Neural progenitor cell (in vitro differentiated cells): ENCODE measurements around the gene APOD. TPM values are rescaled to one million over a fixed set of nuclear protein-coding genes. Genes with fewer than 3 reads are reported as not detected.

Experiments used
- DNase-seq: peaks from one replicate; pipeline ENCODE4 v3.0.0-alpha.2; 2016; ENCODE audit warnings: low spot score
- H2AFZ ChIP-seq: fragments of 200-600 bp; sonication (generic); replicated peaks from 2 replicates; pipeline ENCODE4 v1.6.1; 2016; ENCODE audit warnings: antibody characterized with exemption
- H3F3A ChIP-seq: fragments of 200-600 bp; sonication (generic); 2 replicates; pipeline ENCODE4 v1.6.1; 2016; ENCODE audit warnings: antibody characterized with exemption, low read depth
- H3K27ac ChIP-seq: fragments of 200-600 bp; sonication (generic); 2 replicates; pipeline ENCODE4 v1.5.1; 2016; ENCODE audit warnings: mild to moderate bottlenecking
- H3K27me3 ChIP-seq: fragments of 200-600 bp; sonication (generic); 2 replicates; pipeline ENCODE4 v1.6.1; 2016; ENCODE audit warnings: mild to moderate bottlenecking, moderate library complexity
- H3K36me3 ChIP-seq: fragments of 200-600 bp; sonication (generic); 2 replicates; pipeline ENCODE4 v1.5.1; 2016
- H3K4me1 ChIP-seq: fragments of 200-600 bp; sonication (generic); 2 replicates; pipeline ENCODE4 v1.6.1; 2016; ENCODE audit warnings: mixed run types
- H3K4me2 ChIP-seq: fragments of 200-600 bp; sonication (generic); 2 replicates; pipeline ENCODE4 v1.6.1; 2016
- H3K4me3 ChIP-seq: fragments of 200-600 bp; sonication (generic); 2 replicates; pipeline ENCODE4 v1.5.1; 2016
- H3K79me2 ChIP-seq: fragments of 200-600 bp; sonication (generic); 2 replicates; pipeline ENCODE4 v1.6.1; 2016; ENCODE audit warnings: low read depth
- H3K9ac ChIP-seq: fragments of 200-600 bp; sonication (generic); 2 replicates; pipeline ENCODE4 v1.6.1; 2016
- H3K9me3 ChIP-seq: fragments of 200-600 bp; sonication (generic); 2 replicates; pipeline ENCODE4 v1.5.1; 2016; ENCODE audit warnings: low read depth
- H4K20me1 ChIP-seq: fragments of 200-600 bp; sonication (generic); 2 replicates; pipeline ENCODE4 v1.6.1; 2016; ENCODE audit warnings: low read depth
- H3K27ac Mint-ChIP-seq: 3 replicates; pipeline ENCODE4 v1.8.0; 2021; ENCODE audit warnings: mixed read lengths
- H3K27me3 Mint-ChIP-seq: 2 replicates; pipeline ENCODE4 v1.8.0; 2022; ENCODE audit warnings: low read depth, mild to moderate bottlenecking, inconsistent platforms, moderate library complexity, mixed read lengths; ENCODE audit not compliant: insufficient read depth
- H3K36me3 Mint-ChIP-seq: 3 replicates; pipeline ENCODE4 v1.8.0; 2021; ENCODE audit warnings: mixed read lengths
- H3K4me1 Mint-ChIP-seq: 3 replicates; pipeline ENCODE4 v1.8.0; 2021; ENCODE audit warnings: mixed read lengths
- H3K4me3 Mint-ChIP-seq: 3 replicates; pipeline ENCODE4 v1.8.0; 2021; ENCODE audit warnings: mild to moderate bottlenecking, moderate library complexity, mixed read lengths
- H3K9me3 Mint-ChIP-seq: 3 replicates; pipeline ENCODE4 v1.8.0; 2020; ENCODE audit warnings: mixed read lengths
- EZH2 ChIP-seq: fragments of 200-600 bp; sonication (generic); IDR thresholded peaks from 2 replicates; pipeline ENCODE4 v1.6.1; 2017; ENCODE audit warnings: antibody characterized with exemption, mild to moderate bottlenecking, moderate library complexity
- EZH2phosphoT487 ChIP-seq: fragments of 200-600 bp; sonication (generic); IDR thresholded peaks from 2 replicates; pipeline ENCODE4 v1.6.1; 2017; ENCODE audit warnings: antibody characterized with exemption
- total RNA-seq: library from RNA; depleted of rRNA; stranded (reverse); fragments of >200 nt; gene quantifications from 2 replicates; pipeline ENCODE4 v1.2.3, GENCODE V29; 2015; ENCODE audit warnings: low replicate concordance
- TF ChIP-seq, protein P1 (sequence below): fragments of 200-600 bp; sonication (generic); IDR thresholded peaks from 2 replicates; pipeline ENCODE4 v1.5.1; 2017; ENCODE audit warnings: antibody characterized with exemption, mild to moderate bottlenecking

The APOD gene
- total RNA-seq, 1 donor from 2014 or later, result not detected

DNA sequence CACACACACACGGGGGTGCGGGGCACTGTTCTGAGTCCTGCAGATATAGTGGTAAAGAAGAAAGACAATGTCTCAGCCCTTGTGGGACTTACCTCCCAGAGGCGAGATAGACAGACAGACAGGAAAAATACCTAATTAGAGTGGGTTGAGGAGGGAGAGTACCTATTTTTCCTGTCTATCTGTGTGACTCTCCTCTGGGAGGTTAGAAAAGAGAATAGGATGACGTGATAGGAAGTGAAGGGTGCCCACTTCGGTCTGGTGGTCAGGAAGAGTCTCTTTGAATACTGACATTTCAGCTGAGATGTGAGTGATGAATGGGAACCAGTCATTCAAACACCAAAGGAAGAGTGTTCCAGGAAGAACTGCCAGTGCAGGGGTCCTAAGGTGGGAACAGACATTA, 4.1 kb upstream of the APOD start:
- Mint-ChIP-seq H3K27me3 (peaks cover 2% of the 10 kb centered on the region), H3K4me1 (peaks cover 2% of the 10 kb centered on the region), H3K4me3 (no peak overlapping the region), H3K36me3 (no peaks in the 10 kb centered on the region), H3K27ac (no peak overlapping the region), H3K9me3 (peaks cover 3% of the 10 kb centered on the region)
- H3K4me1 ChIP-seq, result no peaks in the 10 kb centered on the region
- no peak overlapping the region for H3K4me2 ChIP-seq
- no peak overlapping the region for H3K4me3 ChIP-seq
- no peaks in the 10 kb centered on the region for H3K36me3 ChIP-seq
- TF ChIP-seq, protein P1, sequence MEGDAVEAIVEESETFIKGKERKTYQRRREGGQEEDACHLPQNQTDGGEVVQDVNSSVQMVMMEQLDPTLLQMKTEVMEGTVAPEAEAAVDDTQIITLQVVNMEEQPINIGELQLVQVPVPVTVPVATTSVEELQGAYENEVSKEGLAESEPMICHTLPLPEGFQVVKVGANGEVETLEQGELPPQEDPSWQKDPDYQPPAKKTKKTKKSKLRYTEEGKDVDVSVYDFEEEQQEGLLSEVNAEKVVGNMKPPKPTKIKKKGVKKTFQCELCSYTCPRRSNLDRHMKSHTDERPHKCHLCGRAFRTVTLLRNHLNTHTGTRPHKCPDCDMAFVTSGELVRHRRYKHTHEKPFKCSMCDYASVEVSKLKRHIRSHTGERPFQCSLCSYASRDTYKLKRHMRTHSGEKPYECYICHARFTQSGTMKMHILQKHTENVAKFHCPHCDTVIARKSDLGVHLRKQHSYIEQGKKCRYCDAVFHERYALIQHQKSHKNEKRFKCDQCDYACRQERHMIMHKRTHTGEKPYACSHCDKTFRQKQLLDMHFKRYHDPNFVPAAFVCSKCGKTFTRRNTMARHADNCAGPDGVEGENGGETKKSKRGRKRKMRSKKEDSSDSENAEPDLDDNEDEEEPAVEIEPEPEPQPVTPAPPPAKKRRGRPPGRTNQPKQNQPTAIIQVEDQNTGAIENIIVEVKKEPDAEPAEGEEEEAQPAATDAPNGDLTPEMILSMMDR, result no peak
- no peak for TF ChIP-seq EZH2
- TF ChIP-seq EZH2phosphoT487, result no peak
- no peaks in the 10 kb centered on the region for H3K27me3 ChIP-seq
- H2AFZ ChIP-seq, result no peak overlapping the region
- H3K9me3 ChIP-seq, result no peaks in the 10 kb centered on the region
- no peaks in the 10 kb centered on the region for H3K79me2 ChIP-seq
- no peak for DNase-seq
- H4K20me1 ChIP-seq, result no peaks in the 10 kb centered on the region
- H3F3A ChIP-seq, result no peaks in the 10 kb centered on the region
- H3K9ac ChIP-seq, result no peak overlapping the region
- no peak overlapping the region for H3K27ac ChIP-seq

DNA sequence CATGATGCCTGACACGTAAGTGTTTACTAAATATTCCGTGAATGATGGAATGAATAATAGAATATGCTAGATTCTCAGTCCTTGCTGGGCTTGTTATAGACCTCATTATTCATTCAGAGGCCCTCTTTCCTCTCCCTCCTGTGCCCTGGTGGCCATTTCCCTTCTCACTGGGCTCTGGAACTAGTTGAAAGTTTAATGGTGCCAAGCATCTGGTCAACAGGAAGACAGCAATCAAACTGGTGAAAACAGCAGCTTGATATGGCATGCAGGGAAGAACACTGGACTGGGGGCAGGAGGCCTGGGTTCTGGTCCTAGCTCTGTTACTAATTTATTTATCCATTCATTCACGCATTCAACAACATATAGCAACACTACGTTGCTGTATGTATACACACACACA, 3.7 kb upstream of the APOD start:
- H3K36me3 Mint-ChIP-seq, result no peaks in the 10 kb centered on the region
- Histone ChIP-seq H3K27ac (no peak overlapping the region), H3K4me1 (no peaks in the 10 kb centered on the region), H3K27me3 (no peaks in the 10 kb centered on the region), H2AFZ (no peak overlapping the region), H3K36me3 (no peaks in the 10 kb centered on the region), H3K9me3 (no peaks in the 10 kb centered on the region), H3K9ac (no peak overlapping the region), H3K79me2 (no peaks in the 10 kb centered on the region), H3K4me2 (no peak overlapping the region), H3F3A (no peaks in the 10 kb centered on the region), H4K20me1 (no peaks in the 10 kb centered on the region), H3K4me3 (no peak overlapping the region)
- no peak overlapping the region for H3K4me3 Mint-ChIP-seq
- TF ChIP-seq EZH2phosphoT487 (no peak), EZH2 (no peak)
- TF ChIP-seq, protein P1, result no peak
- peaks cover 2% of the 10 kb centered on the region for H3K4me1 Mint-ChIP-seq
- no peak for DNase-seq
- no peak overlapping the region for H3K27ac Mint-ChIP-seq
- peaks cover 2% of the 10 kb centered on the region for H3K27me3 Mint-ChIP-seq
- H3K9me3 Mint-ChIP-seq, result peaks cover 3% of the 10 kb centered on the region

DNA sequence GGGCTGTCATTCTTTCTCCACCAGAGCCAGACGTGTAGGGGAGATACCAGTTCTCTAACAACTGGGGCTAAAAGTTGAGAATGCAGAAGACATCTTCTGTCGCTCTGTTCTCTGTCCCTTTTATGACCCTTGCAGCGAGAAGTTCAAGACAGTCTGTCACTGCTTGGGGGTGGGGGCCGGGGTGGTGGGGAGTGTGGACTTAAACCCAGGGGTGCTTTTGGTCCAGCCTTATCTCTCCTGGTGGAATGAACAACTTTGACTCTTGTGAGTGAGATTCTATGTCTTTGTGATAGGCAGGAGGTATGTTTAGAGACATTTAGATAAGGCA, 767 bp upstream of the APOD start:
- Mint-ChIP-seq H3K27me3 (peaks cover 8% of the 10 kb centered on the region), H3K36me3 (no peaks in the 10 kb centered on the region), H3K4me3 (no peak overlapping the region), H3K27ac (peak overlapping the region; percentile 10), H3K9me3 (no peaks in the 10 kb centered on the region), H3K4me1 (peaks cover 8% of the 10 kb centered on the region)
- Histone ChIP-seq H3K27me3 (no peaks in the 10 kb centered on the region), H3K4me2 (no peak overlapping the region), H3K9ac (no peak overlapping the region), H3K27ac (no peak overlapping the region), H3K9me3 (no peaks in the 10 kb centered on the region), H3K4me3 (no peak overlapping the region), H3K4me1 (no peaks in the 10 kb centered on the region), H3K79me2 (no peaks in the 10 kb centered on the region), H2AFZ (no peak overlapping the region), H4K20me1 (no peaks in the 10 kb centered on the region), H3K36me3 (no peaks in the 10 kb centered on the region), H3F3A (no peaks in the 10 kb centered on the region)
- TF ChIP-seq, protein P1, result no peak
- no peak for TF ChIP-seq EZH2
- no peak for TF ChIP-seq EZH2phosphoT487
- DNase-seq, result no peak

DNA sequence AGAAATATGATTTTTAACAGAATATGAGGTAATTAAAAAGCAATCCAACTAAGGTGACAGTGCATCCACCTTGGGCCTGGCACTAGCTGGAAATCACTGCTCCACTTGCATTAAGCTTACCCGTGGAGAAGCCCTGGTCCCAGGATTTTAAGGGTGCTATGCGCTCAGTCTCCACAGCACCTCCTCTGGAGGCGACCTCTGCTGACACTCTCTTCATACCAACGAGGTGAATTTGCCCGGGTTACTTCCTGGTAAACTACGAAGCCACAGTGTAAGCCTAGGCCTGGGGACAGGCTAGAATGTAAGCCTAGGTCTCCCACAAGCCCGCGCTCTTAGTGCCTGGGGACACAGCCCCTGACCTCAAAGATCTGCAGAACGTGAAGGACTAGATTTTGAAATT, 793 bp downstream of the APOD start:
- no peak overlapping the region for H3K4me3 Mint-ChIP-seq
- H3K27ac Mint-ChIP-seq, result no peak overlapping the region
- H3K9me3 Mint-ChIP-seq, result no peaks in the 10 kb centered on the region
- H3K36me3 ChIP-seq, result no peaks in the 10 kb centered on the region
- no peaks in the 10 kb centered on the region for H3K4me1 ChIP-seq
- TF ChIP-seq, protein P1, result no peak
- TF ChIP-seq EZH2 (no peak), EZH2phosphoT487 (no peak)
- H3K27ac ChIP-seq, result no peak overlapping the region
- H4K20me1 ChIP-seq, result no peaks in the 10 kb centered on the region
- DNase-seq, result no peak
- no peaks in the 10 kb centered on the region for H3K36me3 Mint-ChIP-seq
- H3K4me3 ChIP-seq, result no peak overlapping the region
- no peak overlapping the region for H3K9ac ChIP-seq
- H3K79me2 ChIP-seq, result no peaks in the 10 kb centered on the region
- H3K27me3 ChIP-seq, result no peaks in the 10 kb centered on the region
- no peak overlapping the region for H3K4me2 ChIP-seq
- peaks cover 8% of the 10 kb centered on the region for H3K4me1 Mint-ChIP-seq
- peaks cover 8% of the 10 kb centered on the region for H3K27me3 Mint-ChIP-seq
- no peak overlapping the region for H2AFZ ChIP-seq
- H3F3A ChIP-seq, result no peaks in the 10 kb centered on the region
- no peaks in the 10 kb centered on the region for H3K9me3 ChIP-seq
